ENCODE measurements around the gene SND1.

DNA sequence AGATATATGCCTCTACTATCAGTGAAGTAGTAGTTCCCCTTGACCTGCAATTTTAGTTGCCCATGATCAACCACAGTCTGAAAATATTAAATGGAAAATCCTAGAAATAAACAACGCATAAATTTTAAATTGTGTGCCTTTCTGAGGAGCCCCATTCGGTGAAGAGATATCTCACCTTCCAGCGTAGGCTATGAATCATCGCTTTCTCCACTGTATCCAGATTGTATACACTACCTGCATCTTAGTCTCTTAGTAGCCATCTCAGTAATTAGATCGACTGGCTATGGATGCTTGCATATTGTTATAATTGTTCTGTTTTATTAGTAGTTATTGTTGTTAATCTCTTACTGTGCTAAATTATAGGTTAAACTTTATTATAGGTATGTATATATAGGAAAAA, 227.9 kb downstream of the SND1 start:
- TF ChIP-seq, protein P1, sequence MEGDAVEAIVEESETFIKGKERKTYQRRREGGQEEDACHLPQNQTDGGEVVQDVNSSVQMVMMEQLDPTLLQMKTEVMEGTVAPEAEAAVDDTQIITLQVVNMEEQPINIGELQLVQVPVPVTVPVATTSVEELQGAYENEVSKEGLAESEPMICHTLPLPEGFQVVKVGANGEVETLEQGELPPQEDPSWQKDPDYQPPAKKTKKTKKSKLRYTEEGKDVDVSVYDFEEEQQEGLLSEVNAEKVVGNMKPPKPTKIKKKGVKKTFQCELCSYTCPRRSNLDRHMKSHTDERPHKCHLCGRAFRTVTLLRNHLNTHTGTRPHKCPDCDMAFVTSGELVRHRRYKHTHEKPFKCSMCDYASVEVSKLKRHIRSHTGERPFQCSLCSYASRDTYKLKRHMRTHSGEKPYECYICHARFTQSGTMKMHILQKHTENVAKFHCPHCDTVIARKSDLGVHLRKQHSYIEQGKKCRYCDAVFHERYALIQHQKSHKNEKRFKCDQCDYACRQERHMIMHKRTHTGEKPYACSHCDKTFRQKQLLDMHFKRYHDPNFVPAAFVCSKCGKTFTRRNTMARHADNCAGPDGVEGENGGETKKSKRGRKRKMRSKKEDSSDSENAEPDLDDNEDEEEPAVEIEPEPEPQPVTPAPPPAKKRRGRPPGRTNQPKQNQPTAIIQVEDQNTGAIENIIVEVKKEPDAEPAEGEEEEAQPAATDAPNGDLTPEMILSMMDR (IDR thresholded peaks at IDR 0.05 in 8 of 11, conservative IDR thresholded peaks at IDR 0.05 in 3 of 11): no peak
- no peak for TF ChIP-seq POLR2A (IDR thresholded peaks at IDR 0.05)
